ENCODE results near the gene USP49. TPM values are rescaled to one million over a fixed set of nuclear protein-coding genes. Genes with fewer than 3 reads are reported as not detected.

USP49 gene
- total RNA-seq, 1 experiment from 2014 or later: 2.3 TPM

DNA sequence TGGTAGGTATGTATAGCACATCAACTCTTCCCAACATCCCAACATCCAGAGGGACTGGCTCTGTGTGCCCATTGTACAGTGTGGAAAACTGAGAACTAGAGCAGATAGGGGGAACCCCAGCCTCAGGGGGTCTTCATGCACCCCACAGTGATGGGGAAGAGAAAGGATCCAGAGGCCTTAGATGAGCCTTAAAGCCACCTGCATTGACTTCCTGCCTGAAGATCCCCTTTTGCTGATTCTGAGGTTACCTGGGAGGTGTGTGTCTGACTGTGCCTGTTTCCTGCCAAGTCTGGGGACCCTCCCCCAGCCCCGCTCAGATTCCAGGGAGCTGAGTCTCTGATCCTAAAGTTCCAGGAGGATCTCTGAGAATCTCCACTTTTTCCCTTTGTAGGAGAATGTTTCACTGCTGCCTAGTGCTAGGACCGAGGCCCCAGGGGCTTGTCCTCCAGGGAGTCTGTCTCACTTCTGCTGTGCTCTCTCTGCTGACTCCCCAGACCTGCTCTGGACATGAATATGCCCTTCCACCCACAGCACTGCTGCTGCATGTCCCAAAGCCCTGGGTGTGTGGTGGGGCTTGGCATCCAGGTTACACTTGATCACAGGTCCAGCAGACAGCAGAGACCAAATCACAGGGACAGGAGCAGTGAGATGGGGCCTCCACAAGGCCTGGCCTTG, 135.1 kb downstream of the USP49 start:
- POLR2A ChIA-PET (ENCODE audit: unreplicated experiment): no interaction called here
- Histone ChIP-seq H3K36me3 (ENCODE audit: low read depth, low read length) (no peaks in the 10 kb centered on the region), H3K4me1 (ENCODE audit: insufficient read depth, low read length) (no peaks in the 10 kb centered on the region), H3K4me2 (ENCODE audit: low read length) (no peak overlapping the region), H3K27me3 (ENCODE audit: low read length) (no peaks in the 10 kb centered on the region), H3K4me3 (ENCODE audit: low read length) (no peak overlapping the region), H3F3A (ENCODE audit: low read length, unreplicated experiment) (no peaks in the 10 kb centered on the region), H3K9me2 (replicated peaks; ENCODE audit: low read length) (no peaks in the 10 kb centered on the region), H3K79me2 (ENCODE audit: low read length) (no peaks in the 10 kb centered on the region), H4K20me1 (ENCODE audit: low read length) (no peaks in the 10 kb centered on the region), H2AFZ (ENCODE audit: low read length) (no peak overlapping the region), H3K9ac (ENCODE audit: low read length) (no peak overlapping the region), H3K27ac (ENCODE audit: low read length) (no peak overlapping the region), H3K9me3 (ENCODE audit: low read length) (no peaks in the 10 kb centered on the region)
- DNase-seq: no peak
- no TSS peak for BruUV-seq (replicated peaks)
- CTCF ChIA-PET: no interaction called here
- ATAC-seq: no peak
- TF ChIP-seq CTCF (conservative IDR thresholded peaks at IDR 0.05; ENCODE audit: low read depth, low read length): no peak
- TF ChIP-seq EZH2 (IDR thresholded peaks at IDR 0.05; ENCODE audit: low read length, unreplicated experiment): no peak
- TF ChIP-seq EZH2phosphoT487 (IDR thresholded peaks at IDR 0.05; ENCODE audit: borderline replicate concordance, low read length): no peak
- intact Hi-C loops (cut with micrococcal nuclease): no loop called here

DNA sequence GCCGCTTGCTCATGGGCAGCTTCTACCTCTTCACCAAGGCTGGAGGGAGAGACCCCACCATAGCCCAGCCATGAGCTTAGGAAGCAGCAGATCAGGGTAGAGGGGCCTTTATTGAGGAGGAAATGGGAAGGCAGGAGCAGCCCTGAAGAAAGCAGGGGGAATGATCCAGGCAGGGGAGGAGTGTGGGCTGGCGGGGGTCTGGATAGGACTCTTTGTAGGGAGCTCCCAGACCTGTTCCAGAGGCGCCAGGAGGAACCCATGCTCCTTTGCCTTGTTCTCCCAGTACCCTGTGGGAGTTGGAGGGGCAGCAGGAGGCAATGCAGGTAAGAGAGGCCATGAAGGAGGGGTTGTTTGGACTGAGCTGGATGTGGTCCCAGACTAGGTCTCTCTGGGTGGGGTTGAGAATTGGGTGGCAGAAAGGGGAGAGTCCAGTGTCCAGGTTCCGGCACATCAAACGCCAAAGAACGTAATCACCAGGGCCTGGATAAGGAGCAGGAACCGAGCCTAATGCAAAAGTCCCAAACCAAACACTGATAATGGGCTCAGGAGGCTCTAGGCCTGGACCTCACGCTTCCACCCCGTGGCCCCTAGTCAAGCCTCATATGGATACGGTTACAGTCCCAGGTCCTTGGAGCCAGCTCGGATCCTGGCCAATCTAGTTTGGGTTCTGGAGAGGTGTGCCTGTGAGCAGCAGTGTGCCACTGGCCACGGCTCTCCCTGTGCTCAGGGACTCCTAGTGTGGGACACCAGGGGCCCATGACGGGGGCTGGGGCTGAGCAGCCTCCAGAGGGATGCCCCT, 135.9 kb downstream of the USP49 start:
- POLR2A ChIA-PET (ENCODE audit: unreplicated experiment): no interaction called here

More for the DNA sequence above, 135.9 kb downstream of the USP49 start:
- intact Hi-C loops (cut with micrococcal nuclease): no loop called here
- H3K4me1 ChIP-seq (ENCODE audit: insufficient read depth, low read length): no peaks in the 10 kb centered on the region
- H3K9me2 ChIP-seq (replicated peaks; ENCODE audit: low read length): no peaks in the 10 kb centered on the region
- no peaks in the 10 kb centered on the region for H3K79me2 ChIP-seq (ENCODE audit: low read length)
- no peak for TF ChIP-seq CTCF (conservative IDR thresholded peaks at IDR 0.05; ENCODE audit: low read depth, low read length)
- TF ChIP-seq EZH2phosphoT487 (IDR thresholded peaks at IDR 0.05; ENCODE audit: borderline replicate concordance, low read length): no peak
- no peak for TF ChIP-seq EZH2 (IDR thresholded peaks at IDR 0.05; ENCODE audit: low read length, unreplicated experiment)
- H3F3A ChIP-seq (ENCODE audit: low read length, unreplicated experiment): no peaks in the 10 kb centered on the region
- no peaks in the 10 kb centered on the region for H4K20me1 ChIP-seq (ENCODE audit: low read length)
- H3K27ac ChIP-seq (ENCODE audit: low read length): no peak overlapping the region
- no peak overlapping the region for H3K4me3 ChIP-seq (ENCODE audit: low read length)
- H2AFZ ChIP-seq (ENCODE audit: low read length): no peak overlapping the region
- H3K36me3 ChIP-seq (ENCODE audit: low read depth, low read length): no peaks in the 10 kb centered on the region
- no peak overlapping the region for H3K9ac ChIP-seq (ENCODE audit: low read length)
- CTCF ChIA-PET: no interaction called here
- no peak for DNase-seq
- no peaks in the 10 kb centered on the region for H3K9me3 ChIP-seq (ENCODE audit: low read length)
- no peak for ATAC-seq
- H3K27me3 ChIP-seq (ENCODE audit: low read length): no peaks in the 10 kb centered on the region
- BruUV-seq (replicated peaks): no TSS peak
- no peak overlapping the region for H3K4me2 ChIP-seq (ENCODE audit: low read length)

Measured in PC-3 (cell line).